ENCODE data around the gene PTPRT.

- TF ChIP-seq CTCF (IDR thresholded peaks at IDR 0.05; ENCODE audit: insufficient read depth, low read length, poor library complexity, severe bottlenecking) (no peak), EZH2phosphoT487 (conservative IDR thresholded peaks at IDR 0.05; ENCODE audit: low read length) (no peak)
Observed at GRCh38 chr20:42218621-42219374, 970.9 kb downstream of the PTPRT start.

Data from SU-DHL-6 (cell line).